GM10847 (cell line): Measurements from ENCODE around the gene HTR4.

Experiments
- POLR2A ChIP-seq: IDR thresholded peaks from 2 replicates; pipeline ENCODE4 v1.6.1; 2011; ENCODE audit not compliant: insufficient read length; ENCODE audit errors: extremely low read depth

HTR4 gene

DNA sequence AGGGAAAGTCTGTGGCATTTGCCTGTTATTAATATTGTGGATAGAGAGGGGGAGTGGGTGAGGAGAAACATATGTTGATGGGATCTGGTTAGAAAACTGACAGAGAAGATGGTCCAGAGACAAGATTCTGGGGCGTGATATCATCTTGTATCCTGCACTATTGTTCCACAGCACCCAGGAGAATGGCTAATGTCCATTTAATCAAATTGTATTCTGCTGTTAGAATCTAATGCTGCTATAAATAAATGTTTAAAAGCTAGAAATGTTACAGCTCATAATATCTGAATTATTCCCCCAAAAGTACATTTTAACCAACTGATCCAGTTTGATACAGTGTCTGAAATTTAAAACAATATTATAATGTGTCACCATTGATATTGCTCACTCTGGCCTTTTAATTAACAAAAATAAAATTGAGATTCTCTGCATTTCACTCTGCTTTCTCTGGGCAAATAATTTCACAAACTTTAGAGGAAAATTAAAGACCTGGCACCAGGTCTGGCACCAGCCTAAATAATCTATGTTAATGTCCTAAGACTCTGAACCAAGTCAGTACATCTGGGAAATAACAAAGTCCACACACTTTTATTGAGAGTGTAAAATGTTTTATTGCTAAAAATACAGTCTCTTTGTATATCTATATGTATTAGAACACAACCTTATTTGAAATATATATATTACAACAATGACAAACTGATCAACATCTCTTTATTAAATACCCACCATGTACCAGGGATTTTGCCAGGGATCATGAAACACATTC, 18.8 kb downstream of the HTR4 start:
- no peak for TF ChIP-seq POLR2A

GRCh38 chr5:148633067-148633377, 21.3 kb downstream of the HTR4 start:
- TF ChIP-seq POLR2A, result no peak

- no peak for TF ChIP-seq POLR2A
Observed at GRCh38 chr5:148632255-148633066, 21.9 kb downstream of the HTR4 start.

DNA sequence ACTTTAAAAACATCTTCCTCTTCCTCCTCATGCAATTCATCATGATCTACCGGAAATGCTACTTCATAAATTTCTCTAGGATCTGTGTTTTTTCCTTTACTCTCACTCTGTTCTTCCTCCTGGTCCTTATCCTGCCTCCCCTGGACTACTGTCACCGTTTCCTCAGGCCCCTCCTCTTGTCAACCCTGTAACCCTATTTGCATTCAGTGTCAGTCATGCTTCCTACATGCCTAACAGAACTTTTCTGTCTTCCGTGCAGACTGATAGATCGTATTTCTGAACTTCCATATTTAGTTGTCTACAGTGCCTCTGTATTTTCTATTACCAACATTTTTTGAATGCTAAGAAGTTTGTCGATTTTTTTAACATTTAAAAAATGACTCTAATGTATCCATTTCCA, 27.3 kb downstream of the HTR4 start:
- TF ChIP-seq POLR2A, result no peak

DNA sequence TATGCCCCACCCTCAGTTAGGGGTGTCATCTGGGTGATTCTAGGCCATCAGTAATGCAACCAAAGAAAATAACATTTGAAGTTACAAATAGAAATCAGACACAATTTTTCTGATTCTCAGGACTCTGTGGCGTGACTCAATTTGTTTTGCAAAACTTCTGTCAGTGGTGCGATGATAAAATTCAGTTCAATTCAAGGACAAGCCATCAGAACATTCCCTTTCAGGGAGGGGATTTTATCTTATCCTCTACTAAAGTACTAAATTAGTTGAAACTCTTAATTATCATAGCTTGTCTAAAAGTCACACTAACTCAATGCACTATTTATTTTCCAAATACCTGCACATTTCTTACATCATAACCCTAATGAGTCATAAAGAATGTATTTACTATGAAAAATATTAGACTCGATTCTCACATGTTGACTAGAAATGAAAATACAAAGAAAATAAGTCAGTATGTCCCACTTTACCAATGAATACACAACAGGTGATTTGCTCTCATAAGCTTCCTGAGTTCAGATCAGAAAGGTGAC, 28.2 kb downstream of the HTR4 start:
- TF ChIP-seq POLR2A, result no peak

DNA sequence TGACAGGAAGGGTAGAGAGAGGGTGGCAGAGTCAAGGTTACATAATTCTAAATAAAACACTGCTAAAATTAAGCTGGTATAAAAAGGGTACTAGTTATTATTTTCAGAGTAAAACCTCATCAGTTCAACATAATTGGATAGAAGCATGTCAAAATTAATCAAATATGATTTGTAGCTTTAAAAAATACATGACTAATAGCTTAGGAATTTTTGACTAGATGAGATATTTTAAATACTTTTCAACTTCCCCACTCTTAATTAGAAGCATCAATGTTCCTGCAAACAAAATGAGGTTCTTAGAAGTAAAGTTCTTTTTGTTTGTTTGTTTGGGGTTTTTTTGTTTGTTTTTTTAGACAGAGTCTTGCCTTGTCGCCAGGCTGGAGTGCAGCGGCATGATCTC, 29.1 kb downstream of the HTR4 start:
- TF ChIP-seq POLR2A, result no peak

GRCh38 chr5:148623741-148624140, 30.6 kb downstream of the HTR4 start:
- no peak for TF ChIP-seq POLR2A

- no peak for TF ChIP-seq POLR2A
Observed at GRCh38 chr5:148623101-148623500, 31.2 kb downstream of the HTR4 start.

- TF ChIP-seq POLR2A, result no peak
Observed at GRCh38 chr5:148620696-148621095, 33.6 kb downstream of the HTR4 start.

DNA sequence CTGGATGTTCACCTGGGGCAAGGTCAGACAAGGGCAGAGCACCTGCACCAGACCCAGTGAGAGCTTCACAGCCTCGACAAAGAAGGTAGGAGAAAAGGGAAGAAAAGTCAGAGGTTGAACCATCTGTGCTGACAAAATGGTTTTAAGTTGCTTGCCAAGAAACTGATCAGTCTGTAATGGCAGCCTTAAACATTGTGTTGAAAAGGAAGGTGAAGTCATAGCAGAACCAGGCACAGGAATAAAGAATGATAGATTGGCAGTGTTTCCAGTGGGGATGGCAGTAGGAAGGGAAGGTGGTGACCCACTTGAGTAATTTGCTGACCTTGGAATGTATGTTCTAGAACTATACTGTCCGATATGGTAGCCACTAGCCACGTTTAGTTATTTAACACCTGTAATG, 34.2 kb downstream of the HTR4 start:
- TF ChIP-seq POLR2A, result no peak

DNA sequence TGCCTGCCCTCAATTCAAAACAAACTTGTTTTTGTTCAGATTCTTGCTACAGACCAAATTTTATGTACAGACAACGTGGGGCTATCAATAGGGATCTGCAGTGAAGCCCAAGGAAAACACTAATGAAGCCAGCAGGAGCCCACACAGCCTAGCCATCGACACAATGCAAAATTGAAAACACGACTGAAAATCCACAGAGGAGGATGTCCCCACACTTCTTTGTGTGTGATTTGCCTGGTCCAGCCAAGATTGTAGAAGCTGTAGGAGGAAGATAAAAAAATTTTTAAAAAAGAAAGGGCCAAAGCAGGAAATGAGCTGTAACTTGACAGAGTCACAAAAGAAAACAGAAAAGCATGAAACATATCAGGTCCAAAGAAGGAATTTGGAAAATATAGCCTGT, 34.8 kb downstream of the HTR4 start:
- no peak for TF ChIP-seq POLR2A

DNA sequence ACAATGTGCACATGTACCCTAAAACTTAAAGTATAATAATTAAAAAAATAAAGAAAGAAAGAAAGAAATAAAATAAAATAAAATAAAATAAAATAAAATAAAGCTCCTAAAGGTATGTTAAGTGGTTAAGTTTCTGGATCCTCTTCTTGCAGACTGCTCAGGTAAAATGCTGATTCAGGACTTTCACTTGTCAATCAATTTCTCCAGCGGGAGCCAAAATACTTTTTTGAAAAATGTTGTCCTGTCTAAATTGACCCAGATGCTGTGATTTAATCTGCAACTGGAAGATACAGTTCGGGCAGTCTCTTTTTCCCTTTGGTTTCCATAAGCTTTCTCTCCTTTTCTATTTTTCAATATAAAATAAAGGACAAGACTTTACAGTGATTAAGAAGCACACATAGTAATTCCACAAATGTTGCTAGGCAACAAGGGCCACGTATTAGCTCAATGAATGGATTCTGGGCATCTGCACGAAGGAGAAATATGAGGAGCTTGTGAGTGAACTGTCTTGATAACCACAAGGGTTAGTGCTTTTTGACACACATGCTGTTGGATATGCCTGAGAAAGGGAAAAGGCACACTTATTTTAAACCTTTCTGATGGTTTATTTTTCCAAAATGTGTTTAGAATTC, 38.6 kb downstream of the HTR4 start:
- no peak for TF ChIP-seq POLR2A

DNA sequence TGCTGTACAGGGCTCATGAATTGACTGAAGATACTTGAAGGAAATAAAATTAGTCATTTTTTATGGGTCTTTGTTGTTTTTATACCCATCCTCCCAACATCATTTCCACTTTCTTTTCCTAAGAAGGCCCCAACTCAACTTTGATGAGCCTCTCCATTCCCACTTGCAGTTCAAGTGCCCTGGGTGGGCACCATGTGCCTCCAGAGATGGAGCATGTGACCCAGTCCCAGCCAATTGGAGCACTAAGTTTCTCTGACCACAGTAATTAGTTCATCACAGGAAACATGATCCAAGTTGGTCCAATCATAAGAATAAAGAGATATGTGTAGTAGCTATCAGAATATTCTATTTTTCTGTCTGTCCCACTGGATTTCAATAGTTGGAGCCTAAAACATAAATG, 46.9 kb downstream of the HTR4 start:
- TF ChIP-seq POLR2A, result no peak

DNA sequence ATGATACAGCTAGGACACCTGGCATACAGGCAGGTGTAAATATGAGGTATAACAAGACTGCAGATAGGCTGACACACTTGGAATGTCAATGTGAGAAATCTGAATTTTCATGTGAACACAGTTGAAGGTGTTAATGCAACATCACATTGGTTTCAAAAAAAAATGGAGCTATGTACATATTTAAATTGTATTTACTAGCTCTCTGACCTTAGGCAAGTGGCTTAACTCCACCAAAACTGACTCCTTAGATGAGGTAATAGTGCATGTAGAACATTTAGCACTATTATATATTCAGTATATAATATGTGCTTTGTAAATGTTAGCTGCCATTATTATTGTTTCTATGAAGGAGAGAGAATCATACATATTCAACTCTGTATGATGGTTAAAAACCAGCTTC, 48.0 kb downstream of the HTR4 start:
- no peak for TF ChIP-seq POLR2A

DNA sequence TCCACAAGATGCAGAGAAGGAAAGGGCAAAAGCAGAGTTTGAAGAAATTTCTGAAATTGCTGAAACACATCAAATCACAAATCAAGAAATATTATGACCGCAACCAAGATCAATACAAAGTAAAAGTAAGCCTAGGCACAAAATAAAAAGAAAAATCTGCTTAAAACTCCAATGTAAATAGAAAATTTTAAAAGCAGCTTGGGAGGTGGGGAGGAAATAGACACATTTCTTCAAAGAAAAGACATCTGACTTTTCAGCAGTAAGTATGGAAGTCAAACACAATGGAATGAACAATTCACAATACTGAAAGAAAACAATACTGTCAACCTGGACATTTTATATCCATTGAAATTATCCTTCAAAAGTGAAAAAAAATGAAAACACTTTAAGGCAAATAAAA, 55.1 kb downstream of the HTR4 start:
- TF ChIP-seq POLR2A, result no peak

DNA sequence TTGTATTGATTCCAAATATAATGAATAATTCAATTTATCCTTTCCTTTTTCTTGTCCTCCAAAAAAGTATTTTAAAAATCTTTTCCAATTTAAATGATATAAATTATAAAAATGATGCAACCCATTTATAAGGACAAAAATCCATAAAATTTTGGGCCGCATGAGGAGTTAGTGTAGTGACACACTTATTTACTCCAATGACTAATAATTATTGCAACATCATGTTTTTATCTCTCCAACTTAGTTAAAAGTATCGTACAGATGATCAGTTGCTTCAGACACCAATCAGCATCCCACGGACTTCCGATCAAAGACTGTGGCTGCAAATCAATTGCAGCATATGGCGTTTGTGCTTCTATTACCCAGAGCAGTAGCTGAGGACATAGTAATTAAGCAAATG, 58.6 kb downstream of the HTR4 start:
- no peak for TF ChIP-seq POLR2A
